GM12891 (cell line): Measurements from ENCODE around the gene TMTC2.

ENCODE experiments used
- POLR2A ChIP-seq: IDR thresholded peaks from 2 replicates; pipeline ENCODE4 v1.6.1; 2011; ENCODE audit warnings: low read depth, low read length, control low read depth
- POLR2AphosphoS5 ChIP-seq: IDR thresholded peaks from 2 replicates; pipeline ENCODE4 v1.6.1; 2011; ENCODE audit warnings: low read depth, low read length, control low read depth
- POU2F2 ChIP-seq: IDR thresholded peaks from 2 replicates; pipeline ENCODE4 v1.6.1; 2011; ENCODE audit warnings: low read depth, mild to moderate bottlenecking, control low read depth, low read length, moderate library complexity
- SPI1 ChIP-seq: IDR thresholded peaks from 2 replicates; pipeline ENCODE4 v1.6.1; 2011; ENCODE audit warnings: low read depth, low read length, control low read depth
- TAF1 ChIP-seq: IDR thresholded peaks from 2 replicates; pipeline ENCODE4 v1.6.1; 2011; ENCODE audit warnings: low read depth, low read length, control low read depth

DNA sequence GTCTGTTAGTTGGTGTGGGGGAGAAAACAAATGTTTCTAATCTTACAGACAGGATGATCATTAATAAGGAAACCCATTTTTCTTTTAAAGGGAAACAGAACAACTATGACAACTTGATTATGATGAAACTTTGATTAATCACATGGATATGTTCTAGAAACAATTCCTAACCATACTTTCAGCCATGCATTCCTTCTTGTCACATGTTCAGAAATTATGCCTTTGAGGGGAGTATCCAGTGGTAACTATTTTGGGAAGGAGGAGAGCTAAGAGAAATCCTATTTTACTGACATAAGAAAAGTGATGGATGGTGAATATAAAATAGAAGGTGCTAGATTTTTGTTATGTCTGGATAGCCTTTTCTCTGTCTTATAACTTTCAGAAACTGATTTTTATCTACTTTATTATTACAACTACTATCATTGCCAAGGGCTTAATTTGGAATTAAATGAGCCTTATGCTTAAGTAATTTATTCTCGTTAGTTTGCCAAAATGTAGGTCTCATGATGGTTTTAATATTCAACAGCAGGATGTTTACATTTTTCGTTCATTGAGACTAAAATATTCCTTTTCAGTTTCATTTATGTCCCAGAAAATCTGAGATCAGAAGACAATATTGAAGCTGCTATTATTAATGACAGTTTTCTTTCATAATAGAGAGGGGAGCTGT, 200.1 kb downstream of the TMTC2 start:
- no peak for TF ChIP-seq POLR2A
- no peak for TF ChIP-seq TAF1
- TF ChIP-seq POLR2AphosphoS5 = no peak
- TF ChIP-seq POU2F2 = no peak
- no peak for TF ChIP-seq SPI1
